GM12878 (cell line): ENCODE measurements around the gene STARD10. TPM values are rescaled to one million over a fixed set of nuclear protein-coding genes. Genes with fewer than 3 reads are reported as not detected.

ENCODE experiments used
- ATAC-seq: fragments of 200-7000 bp; cut with Tn5 transposase; 3 replicates; pipeline ENCODE4 v1.9.1; 2020; ENCODE audit warnings: mild to moderate bottlenecking, moderate library complexity
- BruUV-seq: library from RNA; stranded (reverse); fragments of 400-500 nt; replicated peaks from 2 replicates; lab custom pipeline; 2021; lab: Mats Ljungman, UMichigan
- CTCF ChIA-PET: fragments of 300-600 bp; sonication (Branson Sonifier 250); formaldehyde crosslinking; extraction: SDS; loops from one replicate; lab custom pipeline; 2021; ENCODE audit warnings: inconsistent platforms; lab: Yijun Ruan, JAX
- POLR2A ChIA-PET: fragments of 350-600 bp; formaldehyde crosslinking; extraction: SDS; loops from one replicate; lab custom pipeline; 2021; ENCODE audit warnings: inconsistent platforms; lab: Charles Lee
- RAD21 ChIA-PET: fragments of 300-600 bp; sonication (Branson Sonifier 250); formaldehyde crosslinking; loops from one replicate; lab custom pipeline; 2023; ENCODE audit warnings: antibody characterized with exemption; ENCODE audit not compliant: unreplicated experiment; lab: Charles Lee
- SMC1A ChIA-PET: fragments of 300-600 bp; sonication (Branson Sonifier 250); formaldehyde crosslinking; loops from one replicate; lab custom pipeline; 2023; ENCODE audit not compliant: unreplicated experiment, uncharacterized antibody; lab: Charles Lee
- DNase-seq: peaks from one replicate; pipeline ENCODE4 v3.0.0-alpha.2; 2011; ENCODE audit warnings: low read depth, low spot score
- FAIRE-seq: peaks from 3 replicates; lab custom pipeline; 2011; peaks lifted over from hg19 to GRCh38; lab: Jason Lieb, UNC
- H2AFZ ChIP-seq: 2 replicates; pipeline ENCODE4 v1.6.0; 2011; ENCODE audit warnings: low read depth, low read length, control low read depth; ENCODE audit not compliant: control insufficient read depth
- H3K27ac ChIP-seq: 2 replicates; pipeline ENCODE4 v1.5.1; 2011; ENCODE audit warnings: control low read depth; ENCODE audit not compliant: control insufficient read depth, insufficient read depth
- H3K27me3 ChIP-seq, 2 experiments: replicated peaks in 1 of 2; 2 replicates each; pipeline versions ENCODE4 v1.6.0 to v1.6.1; 2011; ENCODE audit warnings: low read length in 1 of 2; ENCODE audit not compliant: control insufficient read depth in 2 of 2, insufficient read depth in 2 of 2
- H3K36me3 ChIP-seq, 2 experiments: 2 replicates each; pipeline ENCODE4 v1.5.1; 2011; ENCODE audit warnings: low read length in 1 of 2; ENCODE audit not compliant: control insufficient read depth in 2 of 2, insufficient read depth in 2 of 2
- H3K4me1 ChIP-seq: 2 replicates; pipeline ENCODE4 v1.6.1; 2011; ENCODE audit warnings: mild to moderate bottlenecking, low read length, moderate library complexity, mixed read lengths; ENCODE audit not compliant: control insufficient read depth, insufficient read depth
- H3K4me2 ChIP-seq: 2 replicates; pipeline ENCODE4 v1.6.0; 2011; ENCODE audit warnings: control low read depth; ENCODE audit not compliant: control insufficient read depth, insufficient read depth
- H3K4me3 ChIP-seq: fragments of 200-600 bp; sonication (generic); 2 replicates; pipeline ENCODE4 v1.5.1; 2016
- H3K79me2 ChIP-seq: 2 replicates; pipeline ENCODE4 v1.6.0; 2011; ENCODE audit warnings: low read length; ENCODE audit not compliant: control insufficient read depth, insufficient read depth
- H3K9ac ChIP-seq: 2 replicates; pipeline ENCODE4 v1.8.0; 2011; ENCODE audit warnings: low read length, control low read depth, mixed read lengths; ENCODE audit not compliant: control insufficient read depth, insufficient read depth
- H3K9me3 ChIP-seq: replicated peaks from 3 replicates; pipeline ENCODE4 v1.5.1; 2011; ENCODE audit warnings: mild to moderate bottlenecking, low read length; ENCODE audit not compliant: control insufficient read depth, insufficient read depth
- H4K20me1 ChIP-seq: 2 replicates; pipeline ENCODE4 v1.6.0; 2011; ENCODE audit not compliant: control insufficient read depth, insufficient read depth
- ATF2 ChIP-seq: IDR thresholded peaks from 2 replicates; pipeline ENCODE4 v1.6.1; 2012; ENCODE audit warnings: low read length, inconsistent platforms
- IRF4 ChIP-seq: IDR thresholded peaks from 2 replicates; pipeline ENCODE4 v1.6.1; 2011; ENCODE audit warnings: low read depth, low read length
- NR2F1 ChIP-seq: fragments of 450-650 bp; conservative IDR thresholded peaks from 2 replicates; pipeline ENCODE4 v1.6.1; 2017; ENCODE audit warnings: mild to moderate bottlenecking
- PKNOX1 ChIP-seq: fragments of 450-650 bp; IDR thresholded peaks from 2 replicates; pipeline ENCODE4 v1.6.1; 2016; ENCODE audit warnings: mild to moderate bottlenecking
- TBL1XR1 ChIP-seq: IDR thresholded peaks from 2 replicates; pipeline ENCODE4 v1.6.1; 2012; ENCODE audit warnings: low read depth, low read length, improper control_type of control experiment
- WRNIP1 ChIP-seq: IDR thresholded peaks from 2 replicates; pipeline ENCODE4 v1.6.1; 2011; ENCODE audit warnings: low read depth, low read length, improper control_type of control experiment, borderline replicate concordance
- ZBTB11 ChIP-seq: fragments of 450-650 bp; formaldehyde crosslinking; IDR thresholded peaks from 2 replicates; pipeline ENCODE4 v1.5.0; 2022; ENCODE audit warnings: mild to moderate bottlenecking, missing genetic modification characterization
- ZBTB33 ChIP-seq: fragments of 450-650 bp; IDR thresholded peaks from 2 replicates; pipeline ENCODE4 v1.6.1; 2017; ENCODE audit warnings: mild to moderate bottlenecking
- ZNF217 ChIP-seq: fragments of 450-650 bp; IDR thresholded peaks from 2 replicates; pipeline ENCODE4 v1.6.1; 2017; ENCODE audit warnings: antibody characterized with exemption, mild to moderate bottlenecking
- ZNF384 ChIP-seq: IDR thresholded peaks from 2 replicates; pipeline ENCODE4 v1.6.1; 2012; ENCODE audit warnings: low read depth, mild to moderate bottlenecking, low read length, improper control_type of control experiment, borderline replicate concordance
- ZNF622 ChIP-seq: fragments of 450-650 bp; IDR thresholded peaks from 2 replicates; pipeline ENCODE4 v1.6.1; 2017; ENCODE audit warnings: mild to moderate bottlenecking, inconsistent platforms
- WGBS: methylation state at CpG from one replicate; pipeline ENCODE4 v1.1.6; 2016; ENCODE audit warnings: low lambda C conversion rate; ENCODE audit not compliant: insufficient replicate concordance, insufficient coverage; ENCODE audit errors: missing lambda C conversion rate; 5-methylcytosine and 5-hydroxymethylcytosine counted together
- in situ Hi-C: fragments of 300-500 bp; cut with MboI; formaldehyde crosslinking; loops from 9 replicates; pipeline ENCODE4 v1.14.3; 2018; ENCODE audit warnings: mixed read lengths
- intact Hi-C: fragments of 100-400 bp; cut with micrococcal nuclease; formaldehyde crosslinking; loops from one replicate; pipeline ENCODE4 v1.14.2; 2022; ENCODE audit not compliant: unreplicated experiment
- polyA plus RNA-seq, 11 experiments: library from polyadenylated mRNA; depleted of rRNA in 4 of 11; unstranded in 6 of 11; stranded (reverse) in 5 of 11; fragments of >200 nt; fragmentation: Nextera tagmentation in 4 of 11; fragmentation: Illumina TruSeq in 1 of 11; extraction: Ambion mirVana in 4 of 11; extraction: Trizol in 1 of 11; gene quantifications; 1 replicate in 1 of 11; 2 replicates in 10 of 11; pipeline versions ENCODE4 v1.2.1 to v1.2.3, GENCODE V29; 2011 to 2016; ENCODE audit warnings: inconsistent platforms in 2 of 11, missing spikeins in 2 of 11, low read depth in 1 of 11
- total RNA-seq, 4 experiments: library from RNA; depleted of rRNA in 3 of 4; stranded (reverse); fragments of >200 nt in 3 of 4; fragmentation: Illumina TruSeq in 1 of 4; extraction: Trizol in 1 of 4; gene quantifications; 2 replicates each; pipeline versions ENCODE4 v1.2.1 to v1.2.3, GENCODE V29; 2013 to 2021

The STARD10 gene
- total and polyA plus RNA-seq, 10 of the 15 experiments (the other 5 are each of a cell fraction or from before 2014, with no cell fraction given): 0.15 to 43.2 (median 23.1) TPM

- ChIA-PET RAD21 (interaction anchor here (0.7 to 13.9 kb wide), 5 partner anchors 46 to 584 kb away, joined by 3 to 256 read pairs (median 6); partner anchors contain the start of gene STARD10), POLR2A (interaction anchor here (0.7 to 2.2 kb wide), 6 partner anchors 8 to 598 kb away, joined by 3 to 9 read pairs (median 4); partner anchors contain the start of gene ATG16L2), SMC1A (interaction anchor here (1.9 to 12.0 kb wide), 3 partner anchors 9 to 64 kb away, joined by 5 to 185 read pairs (median 41); partner anchors contain the start of gene STARD10), CTCF (interaction anchor here (0.6 to 18.4 kb wide), 6 partner anchors 9 to 447 kb away, joined by 3 to 469 read pairs (median 46); partner anchors contain the start of genes ATG16L2 and STARD10)
- peaks cover 3% of the 10 kb centered on the region for H3K4me1 ChIP-seq
- no peak for DNase-seq
- no peak overlapping the region for H3K9ac ChIP-seq
- H3K27ac ChIP-seq: no peak overlapping the region
- in situ Hi-C loops (no loop called here), intact Hi-C loops (no loop called here)
- ATAC-seq: no peak
- peaks cover 21% of the 10 kb centered on the region for H3K79me2 ChIP-seq
- H3K27me3 ChIP-seq: no peaks in the 10 kb centered on the region
- H3K4me3 ChIP-seq: no peak overlapping the region
- peaks cover 3% of the 10 kb centered on the region; the same call in 1 of the 2 replicates for H4K20me1 ChIP-seq
- no TSS peak for BruUV-seq
- no peak for TF ChIP-seq IRF4
- TF ChIP-seq ZNF384: no peak
- TF ChIP-seq NR2F1: no peak
- TF ChIP-seq ZBTB33: no peak
- TF ChIP-seq ZNF217: no peak
- no peak for TF ChIP-seq ZNF622
- no peak for TF ChIP-seq PKNOX1
- TF ChIP-seq WRNIP1: no peak
- TF ChIP-seq TBL1XR1: no peak
- TF ChIP-seq ZBTB11: no peak
- TF ChIP-seq ATF2: no peak
- peaks cover 3% of the 10 kb centered on the region; the same call in 1 of the 3 replicates for H3K9me3 ChIP-seq
- no peak overlapping the region for H3K4me2 ChIP-seq
- no peak overlapping the region for H2AFZ ChIP-seq
- peaks cover 8 to 15% of the 10 kb centered on the region in 2 experiments; a peak in 3 of 4 replicates for H3K36me3 ChIP-seq
- FAIRE-seq: no peak
- 84% methylated on average over 5 of the region's 5 CpGs for WGBS
Observed at GRCh38 chr11:72730243-72730642, 63.6 kb downstream of the STARD10 start.
